HEK293 (cell line): ENCODE measurements around the gene SUFU.

Experiments
- AEBP2 ChIP-seq: fragments of 450-650 bp; formaldehyde crosslinking; IDR thresholded peaks from 2 replicates; pipeline ENCODE4 v1.5.1; 2016; ENCODE audit warnings: missing biosample characterization, missing genetic modification characterization, borderline replicate concordance
- CTCF ChIP-seq: fragments of 450-650 bp; formaldehyde crosslinking; IDR thresholded peaks from 2 replicates; pipeline ENCODE4 v1.5.1; 2016; ENCODE audit warnings: missing biosample characterization, missing genetic modification characterization
- KLF10 ChIP-seq: fragments of 450-650 bp; IDR thresholded peaks from 2 replicates; pipeline ENCODE4 v1.5.1; 2018; ENCODE audit warnings: missing biosample characterization, mild to moderate bottlenecking, missing genetic modification characterization
- YY1 ChIP-seq: fragments of 450-650 bp; formaldehyde crosslinking; IDR thresholded peaks from 2 replicates; pipeline ENCODE4 v1.5.1; 2018; ENCODE audit warnings: missing biosample characterization, missing genetic modification characterization
- ZNF23 ChIP-seq: fragments of 450-650 bp; formaldehyde crosslinking; IDR thresholded peaks from 2 replicates; pipeline ENCODE4 v1.5.1; 2016; ENCODE audit warnings: missing biosample characterization, missing genetic modification characterization, borderline replicate concordance
- ZNF274 ChIP-seq, 2 experiments: fragments of 200-500 bp in 1 of 2; fragments of 450-650 bp in 1 of 2; sonication (Bioruptor generic) in 1 of 2; formaldehyde crosslinking in 1 of 2; IDR thresholded peaks; 2 replicates each; pipeline versions ENCODE4 v1.5.1 to v1.6.1; 2014 to 2016; ENCODE audit warnings: borderline replicate concordance in 1 of 2, inconsistent platforms in 1 of 2, low read length in 1 of 2, missing biosample characterization in 1 of 2, missing genetic modification characterization in 1 of 2
- ZNF404 ChIP-seq: fragments of 450-650 bp; formaldehyde crosslinking; IDR thresholded peaks from 2 replicates; pipeline ENCODE4 v1.5.1; 2017; ENCODE audit warnings: missing biosample characterization, missing genetic modification characterization
- TF ChIP-seq, protein P1 (sequence below): fragments of 450-650 bp; formaldehyde crosslinking; IDR thresholded peaks from 2 replicates; pipeline ENCODE4 v1.5.1; 2016; ENCODE audit warnings: missing biosample characterization, missing genetic modification characterization

DNA sequence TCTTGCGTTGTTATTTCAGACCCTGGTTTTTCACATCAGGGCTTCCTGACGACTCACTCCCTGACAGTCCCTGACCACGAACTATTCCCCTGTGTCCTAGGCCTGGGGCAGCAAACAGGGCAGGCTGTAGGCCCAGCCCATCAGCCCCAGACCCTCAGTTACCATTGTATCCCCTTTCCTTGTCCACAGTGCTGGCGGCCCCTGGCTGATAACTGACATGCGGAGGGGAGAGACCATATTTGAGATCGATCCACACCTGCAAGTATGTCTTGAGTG is 90.0 kb downstream of the SUFU start:
- TF ChIP-seq ZNF23 (tag by site-specific recombination), result no peak
- TF ChIP-seq ZNF274 (IDR thresholded peaks at IDR 0.05; ENCODE audit: low read length), result no peak
- TF ChIP-seq ZNF274 (tag by site-specific recombination; IDR thresholded peaks at IDR 0.05; ENCODE audit: borderline replicate concordance), result no peak
- TF ChIP-seq AEBP2, result no peak
- no peak for TF ChIP-seq CTCF (tag by site-specific recombination)
- TF ChIP-seq KLF10 (tag by site-specific recombination), result no peak
- TF ChIP-seq, protein P1, sequence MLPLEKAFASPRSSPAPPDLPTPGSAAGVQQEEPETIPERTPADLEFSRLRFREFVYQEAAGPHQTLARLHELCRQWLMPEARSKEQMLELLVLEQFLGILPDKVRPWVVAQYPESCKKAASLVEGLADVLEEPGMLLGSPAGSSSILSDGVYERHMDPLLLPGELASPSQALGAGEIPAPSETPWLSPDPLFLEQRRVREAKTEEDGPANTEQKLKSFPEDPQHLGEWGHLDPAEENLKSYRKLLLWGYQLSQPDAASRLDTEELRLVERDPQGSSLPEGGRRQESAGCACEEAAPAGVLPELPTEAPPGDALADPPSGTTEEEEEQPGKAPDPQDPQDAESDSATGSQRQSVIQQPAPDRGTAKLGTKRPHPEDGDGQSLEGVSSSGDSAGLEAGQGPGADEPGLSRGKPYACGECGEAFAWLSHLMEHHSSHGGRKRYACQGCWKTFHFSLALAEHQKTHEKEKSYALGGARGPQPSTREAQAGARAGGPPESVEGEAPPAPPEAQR (tag by site-specific recombination), result no peak
- no peak for TF ChIP-seq YY1 (tag by site-specific recombination)
- no peak for TF ChIP-seq ZNF404 (tag by site-specific recombination)
